Measurements from ENCODE around the gene GSTT2. TPM values are rescaled to one million over a fixed set of nuclear protein-coding genes. Genes with fewer than 3 reads are reported as not detected.
"Not testable (repeated sequence)": the region's sequence is repeated elsewhere in the genome, so short reads cannot be mapped to it uniquely, and the experiment has no call there.

The GSTT2 gene
- total and polyA plus RNA-seq, 9 of the 15 experiments (the other 6 are each of a cell fraction or from before 2014, with no cell fraction given): not detected

- TF ChIP-seq REST (IDR thresholded peaks at IDR 0.05; ENCODE audit: borderline replicate concordance) (peak; percentile 64), USF2 (CRISPR knock-in tag; IDR thresholded peaks at IDR 0.05) (peak; percentile 32; the same call in 1 of the 2 replicates), SMC3 (conservative IDR thresholded peaks at IDR 0.05; ENCODE audit: insufficient read depth, low read depth, low read length) (peak; percentile 78)
- TF ChIP-seq REST (CRISPR knock-in tag; IDR thresholded peaks at IDR 0.05; ENCODE audit: low read depth): not testable (repeated sequence)
These were observed 23.5 kb upstream of the GSTT2 start (continued) for GRCh38 chr22:23956301-23956900.

- H3K36me3 ChIP-seq (ENCODE audit: control insufficient read depth, insufficient read depth, low read length); H2AFZ ChIP-seq (ENCODE audit: low read depth, low read length); POLR2A ChIA-PET; H4K20me1 ChIP-seq (replicated peaks; ENCODE audit: control insufficient read depth, insufficient read depth, low read length); H3K9me3 ChIP-seq (replicated peaks; ENCODE audit: control insufficient read depth, insufficient read depth, low read depth, low read length); H3K4me2 ChIP-seq (ENCODE audit: insufficient read depth, low read length); CTCF ChIA-PET (ENCODE audit: low intra/inter-chr PET ratio); intact Hi-C loops (cut with micrococcal nuclease); H3K27me3 ChIP-seq (ENCODE audit: control insufficient read depth in 2 of 2, insufficient read depth in 2 of 2, low read length in 2 of 2); ATAC-seq; DNase-seq (ENCODE audit: extremely low read depth in 1 of 4, low spot score in 3 of 4); H3K79me2 ChIP-seq (ENCODE audit: control insufficient read depth, insufficient read depth, low read length); H3K4me3 ChIP-seq; H3K4me1 ChIP-seq (replicated peaks in 1 of 2; ENCODE audit: control insufficient read depth in 2 of 2, insufficient read depth in 2 of 2, low read length in 2 of 2); H3K9ac ChIP-seq (ENCODE audit: insufficient read depth in 1 of 2, low read depth in 2 of 2, low read length in 2 of 2); FAIRE-seq; H3K27ac ChIP-seq (ENCODE audit: extremely low read depth, low read depth, low read length); BruUV-seq (replicated peaks); H3K9me1 ChIP-seq (ENCODE audit: control insufficient read depth, insufficient read depth, low read length): not testable (repeated sequence)
- in situ Hi-C loops (cut with MboI): loop anchor here (25.0 kb wide), 1 partner anchor 551 kb away; no protein-coding TSS in a partner anchor
- no CpG with 5 or more reads among the region's 43 CpGs for WGBS (ENCODE audit: insufficient coverage, low coverage, missing lambda C conversion rate)
These were observed 18.7 kb upstream of the GSTT2 start, which contains the start of gene GSTT2B for GRCh38 chr22:23961084-23961771. TSS of gene GSTT2B (minus strand) at chr22:23961195. CDS start at chr22:23961131, 64 bp downstream.

Data from K562 (cell line).